ENCODE measurements around the gene WDFY4.

The WDFY4 gene

GRCh38 chr10:48934672-48935501 is 250.2 kb downstream of the WDFY4 start:
- DNase-seq (ENCODE audit: low read depth), result peak; percentile 39
- TF ChIP-seq CTCF (conservative IDR thresholded peaks at IDR 0.05; ENCODE audit: control insufficient read depth, insufficient read depth, low read depth, low read length), result no peak
- H3K4me3 ChIP-seq (ENCODE audit: control insufficient read depth, low read depth, low read length), result no peak overlapping the region

GRCh38 chr10:48935577-48935976 is 250.9 kb downstream of the WDFY4 start:
- TF ChIP-seq CTCF (conservative IDR thresholded peaks at IDR 0.05; ENCODE audit: control insufficient read depth, insufficient read depth, low read depth, low read length), result no peak
- no peak for DNase-seq (ENCODE audit: low read depth)
- no peak overlapping the region for H3K4me3 ChIP-seq (ENCODE audit: control insufficient read depth, low read depth, low read length)

GRCh38 chr10:48937796-48938195 is 253.1 kb downstream of the WDFY4 start:
- no peak for DNase-seq (ENCODE audit: low read depth)
- TF ChIP-seq CTCF (conservative IDR thresholded peaks at IDR 0.05; ENCODE audit: control insufficient read depth, insufficient read depth, low read depth, low read length), result no peak
- no peak overlapping the region for H3K4me3 ChIP-seq (ENCODE audit: control insufficient read depth, low read depth, low read length)

- H3K4me3 ChIP-seq (ENCODE audit: control insufficient read depth, low read depth, low read length), result no peak overlapping the region
- TF ChIP-seq CTCF (conservative IDR thresholded peaks at IDR 0.05; ENCODE audit: control insufficient read depth, insufficient read depth, low read depth, low read length), result no peak
- no peak for DNase-seq (ENCODE audit: low read depth)
Measured at GRCh38 chr10:48938281-48938680, 253.6 kb downstream of the WDFY4 start.

- DNase-seq (ENCODE audit: low read depth), result no peak
- TF ChIP-seq CTCF (conservative IDR thresholded peaks at IDR 0.05; ENCODE audit: control insufficient read depth, insufficient read depth, low read depth, low read length), result no peak
- H3K4me3 ChIP-seq (ENCODE audit: control insufficient read depth, low read depth, low read length), result no peak overlapping the region
Measured at GRCh38 chr10:48938990-48939536, 254.4 kb downstream of the WDFY4 start.

- H3K4me3 ChIP-seq (ENCODE audit: control insufficient read depth, low read depth, low read length), result no peak within 1 kb of the TSS
- no peak for DNase-seq (ENCODE audit: low read depth)
Measured at GRCh38 chr10:48939790-48940325, 255.2 kb downstream of the WDFY4 start, which contains the start of gene LRRC18. Gene LRRC18, minus strand, starts transcription at chr10:48939840. Its CDS starts 25,685 bp downstream, at chr10:48914155.

More at GRCh38 chr10:48939790-48940325, 255.2 kb downstream of the WDFY4 start, which contains the start of gene LRRC18:
- no peak for TF ChIP-seq CTCF (conservative IDR thresholded peaks at IDR 0.05; ENCODE audit: control insufficient read depth, insufficient read depth, low read depth, low read length)

Measured in fibroblast of mammary gland (primary cell).